GM12873 (cell line): ENCODE measurements around the gene SBNO1.

Experiments
- TF ChIP-seq, protein P1 (sequence below): IDR thresholded peaks from 2 replicates; pipeline ENCODE4 v1.5.1; 2012; ENCODE audit warnings: low read depth, mild to moderate bottlenecking, moderate library complexity, low read length, control low read depth; ENCODE audit not compliant: insufficient read depth; ENCODE audit errors: missing control alignments

Gene SBNO1

DNA sequence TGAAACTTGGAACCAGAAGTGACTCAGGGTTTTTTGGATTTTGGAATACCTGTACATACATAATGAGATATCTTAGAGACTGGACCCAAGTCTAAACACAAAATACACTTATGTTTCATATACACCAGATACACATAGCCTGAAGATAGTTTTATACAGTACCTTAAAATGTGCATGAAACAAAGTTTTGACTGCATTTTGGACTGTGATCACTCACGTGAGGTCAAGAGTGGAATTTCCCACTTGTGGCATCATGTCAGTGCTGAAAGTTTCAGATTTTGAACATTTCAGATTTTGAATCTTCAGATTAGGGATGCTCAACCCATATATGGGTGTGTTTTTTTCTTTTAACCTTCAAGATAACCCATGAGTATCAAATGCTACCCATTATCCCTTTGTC lies 6.6 kb downstream of the SBNO1 start:
- TF ChIP-seq, protein P1, sequence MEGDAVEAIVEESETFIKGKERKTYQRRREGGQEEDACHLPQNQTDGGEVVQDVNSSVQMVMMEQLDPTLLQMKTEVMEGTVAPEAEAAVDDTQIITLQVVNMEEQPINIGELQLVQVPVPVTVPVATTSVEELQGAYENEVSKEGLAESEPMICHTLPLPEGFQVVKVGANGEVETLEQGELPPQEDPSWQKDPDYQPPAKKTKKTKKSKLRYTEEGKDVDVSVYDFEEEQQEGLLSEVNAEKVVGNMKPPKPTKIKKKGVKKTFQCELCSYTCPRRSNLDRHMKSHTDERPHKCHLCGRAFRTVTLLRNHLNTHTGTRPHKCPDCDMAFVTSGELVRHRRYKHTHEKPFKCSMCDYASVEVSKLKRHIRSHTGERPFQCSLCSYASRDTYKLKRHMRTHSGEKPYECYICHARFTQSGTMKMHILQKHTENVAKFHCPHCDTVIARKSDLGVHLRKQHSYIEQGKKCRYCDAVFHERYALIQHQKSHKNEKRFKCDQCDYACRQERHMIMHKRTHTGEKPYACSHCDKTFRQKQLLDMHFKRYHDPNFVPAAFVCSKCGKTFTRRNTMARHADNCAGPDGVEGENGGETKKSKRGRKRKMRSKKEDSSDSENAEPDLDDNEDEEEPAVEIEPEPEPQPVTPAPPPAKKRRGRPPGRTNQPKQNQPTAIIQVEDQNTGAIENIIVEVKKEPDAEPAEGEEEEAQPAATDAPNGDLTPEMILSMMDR: no peak

DNA sequence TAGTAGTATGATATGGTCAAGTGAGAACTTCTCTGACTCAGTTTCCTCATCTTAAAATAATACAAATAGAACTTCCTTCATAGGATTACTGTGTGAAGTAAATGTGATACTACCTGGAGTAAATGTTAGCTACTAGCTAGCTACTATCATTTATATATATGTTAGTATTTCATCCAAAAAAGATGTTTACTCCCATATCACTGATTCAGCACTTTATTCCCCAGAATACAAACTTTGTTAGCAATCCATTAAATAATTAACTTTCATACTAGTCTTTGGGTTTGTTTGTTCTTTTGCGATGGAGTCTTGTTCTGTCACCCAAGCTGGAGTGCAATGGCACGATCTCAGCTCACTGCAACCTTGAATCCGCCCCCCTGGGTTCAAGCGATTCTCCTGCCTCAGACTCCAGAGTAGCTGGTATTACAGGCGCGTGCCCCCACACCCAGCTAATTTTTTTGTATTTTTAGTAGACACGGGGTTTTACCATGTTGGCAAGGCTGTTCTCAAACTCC lies 8.4 kb downstream of the SBNO1 start:
- TF ChIP-seq, protein P1: no peak

DNA sequence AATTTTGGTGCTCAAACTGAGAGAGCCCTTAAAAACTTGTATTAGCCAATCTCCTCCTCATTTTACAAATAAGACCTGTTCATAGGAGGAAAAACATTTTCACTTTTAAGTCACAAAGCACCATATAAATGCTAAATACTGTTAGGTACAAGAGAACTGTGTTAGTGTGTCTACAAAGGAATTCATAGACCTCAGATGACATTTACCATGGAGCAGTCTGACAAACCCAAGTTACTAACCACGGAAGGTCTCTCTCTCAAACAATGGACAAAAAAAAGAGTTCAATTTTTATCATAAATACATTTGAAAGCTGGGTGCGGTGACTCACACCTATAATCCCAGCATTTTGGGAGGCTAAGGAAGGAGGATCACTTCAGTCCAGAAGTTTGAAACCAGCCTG lies 10.0 kb downstream of the SBNO1 start:
- TF ChIP-seq, protein P1: no peak

DNA sequence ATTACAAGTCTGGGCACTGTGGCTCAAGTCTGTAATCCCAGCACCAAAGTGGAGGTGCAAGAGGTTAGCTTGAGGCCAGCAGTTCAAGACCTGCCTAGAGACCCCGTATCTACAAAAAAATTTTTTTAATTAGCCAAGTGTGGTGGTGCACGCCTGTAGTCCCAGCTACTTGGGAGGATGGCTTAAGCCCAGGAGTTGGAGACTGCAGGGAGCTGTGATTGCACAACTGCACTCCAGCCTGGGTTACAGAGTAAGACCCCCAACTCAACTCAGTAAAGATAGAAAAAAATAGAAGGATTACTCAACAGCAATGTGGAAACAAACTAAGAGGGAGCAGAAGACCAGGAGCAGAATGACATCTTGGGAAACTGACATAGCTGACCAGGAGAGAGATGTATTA lies 13.3 kb downstream of the SBNO1 start:
- TF ChIP-seq, protein P1: no peak

DNA sequence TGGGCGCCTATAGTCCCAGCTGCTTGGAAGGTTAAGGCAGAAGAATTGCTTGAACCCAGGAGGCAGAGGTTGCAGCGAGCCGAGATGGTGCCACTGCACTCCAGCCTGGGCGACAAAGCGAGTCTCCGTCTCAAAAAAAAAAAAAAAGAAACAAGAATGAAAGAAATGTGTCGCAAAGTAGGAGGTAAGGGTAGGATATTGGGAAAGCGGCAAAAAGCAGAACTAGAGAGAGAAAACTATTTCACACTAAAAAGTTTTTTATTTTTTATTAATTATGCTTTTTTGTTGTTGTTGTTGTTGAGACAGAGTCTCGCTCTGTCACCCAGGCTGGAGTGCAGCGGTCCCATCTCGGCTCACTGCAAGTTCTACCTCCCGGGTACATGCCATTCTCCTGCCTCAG lies 17.7 kb downstream of the SBNO1 start:
- TF ChIP-seq, protein P1: no peak

DNA sequence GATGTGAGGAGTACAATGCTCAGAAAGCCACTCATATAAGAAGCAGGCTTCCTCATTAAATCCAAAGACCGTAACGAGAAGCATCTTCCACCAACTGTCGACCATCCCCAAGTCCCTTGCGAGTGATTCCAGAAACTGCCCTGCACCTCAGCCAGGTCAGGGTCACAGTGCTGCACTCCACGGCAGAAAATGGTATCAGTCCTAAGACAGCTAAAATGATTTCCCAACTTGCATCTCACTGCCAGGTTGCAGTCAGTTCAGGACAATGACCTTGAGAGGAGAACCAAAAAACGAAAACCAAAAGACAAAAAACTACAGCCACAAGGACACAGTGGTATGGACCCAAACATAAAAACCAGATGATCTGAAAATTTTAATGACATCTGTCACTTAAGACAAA lies 20.6 kb downstream of the SBNO1 start:
- TF ChIP-seq, protein P1: no peak

DNA sequence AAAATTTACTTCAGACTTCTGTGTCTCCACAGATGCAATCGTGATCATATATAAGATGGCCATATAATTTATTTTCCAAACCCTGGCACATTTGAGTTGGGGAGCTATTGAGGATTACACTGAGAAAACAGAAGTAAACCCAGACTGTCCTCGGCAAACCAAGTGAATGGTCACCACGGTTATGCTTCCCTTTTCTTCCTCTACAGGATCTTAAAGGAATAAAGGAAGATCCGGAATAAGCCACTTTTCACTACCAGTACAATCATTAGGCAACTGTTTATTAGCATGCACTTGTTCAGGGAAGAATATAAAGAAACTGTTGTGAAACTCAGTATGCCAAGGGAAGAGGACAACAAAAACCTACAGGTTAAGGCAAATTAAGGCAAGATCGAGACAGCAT lies 27.6 kb downstream of the SBNO1 start:
- TF ChIP-seq, protein P1: no peak
